Tibial nerve (tissue), 3 donors: ENCODE results near the gene PXDC1.

Experiments used
- EP300 ChIP-seq, 2 donors: sonication (generic); formaldehyde crosslinking; IDR thresholded peaks; one replicate each; pipeline ENCODE4 v1.6.1; 2017; ENCODE audit warnings: antibody characterized with exemption in 2 of 2, mild to moderate bottlenecking in 1 of 2
- POLR2A ChIP-seq, 2 donors: fragments of 450-650 bp; IDR thresholded peaks; one replicate each; pipeline ENCODE4 v1.6.1; 2017; ENCODE audit warnings: antibody characterized with exemption in 2 of 2, mild to moderate bottlenecking in 2 of 2, moderate library complexity in 2 of 2

DNA sequence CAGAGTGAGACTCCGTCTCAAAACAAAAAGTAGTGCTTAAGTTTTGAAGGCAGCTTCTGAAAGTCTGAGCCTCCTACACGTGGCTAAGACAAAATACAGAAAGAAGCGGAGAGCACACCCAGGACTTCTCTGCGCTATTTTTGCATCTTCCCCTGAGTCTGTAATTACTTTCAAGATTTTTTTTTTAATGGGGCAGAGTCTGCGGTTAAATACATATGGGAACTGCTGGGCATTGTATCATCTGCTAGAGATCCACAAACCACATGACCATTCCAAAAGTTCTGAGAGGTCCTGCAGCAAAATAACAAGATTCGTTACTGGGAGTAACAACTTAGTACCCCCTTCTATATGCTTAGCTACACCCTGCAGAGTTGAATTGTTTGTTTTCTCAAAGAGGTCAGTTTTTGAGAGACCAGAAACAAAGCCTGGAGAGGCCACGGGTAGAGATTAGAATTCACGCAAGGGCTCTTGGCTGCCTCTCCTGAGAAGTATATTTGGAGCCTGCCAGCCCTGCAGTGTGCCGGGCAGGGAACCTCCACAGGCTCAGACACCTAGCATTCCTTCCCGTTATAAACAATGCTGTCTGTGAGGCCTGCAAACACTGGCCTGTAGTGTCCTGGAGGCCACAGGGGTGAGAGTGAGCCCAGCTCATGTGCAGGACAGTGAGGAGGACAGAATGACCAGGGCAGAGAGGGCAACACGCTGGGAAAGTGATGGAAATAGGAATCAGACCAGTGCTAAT lies 49.5 kb upstream of the PXDC1 start:
- TF ChIP-seq POLR2A (IDR thresholded peaks at IDR 0.05) (no peak), EP300 (IDR thresholded peaks at IDR 0.05) (no peak)
